SHP77 treated with DMSO at 0.1 percent for 48 hours (cell line): ENCODE measurements around the gene IVNS1ABP.
"Not testable (repeated sequence)": the region's sequence is repeated elsewhere in the genome, so short reads cannot be mapped to it uniquely, and the experiment has no call there.

Source experiments
- DNase-seq: peaks from one replicate; lab custom pipeline; 2025; lab: John Stamatoyannopoulos, UW

Gene IVNS1ABP

DNA sequence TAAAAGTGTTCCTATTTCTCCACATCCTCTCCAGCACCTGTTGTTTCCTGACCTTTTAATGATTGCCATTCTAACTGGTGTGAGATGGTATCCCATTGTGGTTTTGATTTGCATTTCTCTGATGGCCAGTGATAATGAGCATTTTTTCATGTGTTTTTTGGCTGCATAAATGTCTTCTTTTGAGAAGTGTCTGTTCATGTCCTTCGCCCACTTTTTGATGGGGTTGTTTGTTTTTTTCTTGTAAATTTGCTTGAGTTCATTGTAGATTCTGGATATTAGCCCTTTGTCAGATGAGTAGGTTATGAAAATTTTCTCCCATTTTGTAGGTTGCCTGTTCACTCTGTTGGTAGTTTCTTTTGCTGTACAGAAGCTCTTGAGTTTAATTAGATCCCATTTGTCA, 64.6 kb downstream of the IVNS1ABP start:
- not testable (repeated sequence) for DNase-seq

GRCh38 chr1:185251928-185252327, 65.1 kb downstream of the IVNS1ABP start:
- DNase-seq: not testable (repeated sequence)

DNA sequence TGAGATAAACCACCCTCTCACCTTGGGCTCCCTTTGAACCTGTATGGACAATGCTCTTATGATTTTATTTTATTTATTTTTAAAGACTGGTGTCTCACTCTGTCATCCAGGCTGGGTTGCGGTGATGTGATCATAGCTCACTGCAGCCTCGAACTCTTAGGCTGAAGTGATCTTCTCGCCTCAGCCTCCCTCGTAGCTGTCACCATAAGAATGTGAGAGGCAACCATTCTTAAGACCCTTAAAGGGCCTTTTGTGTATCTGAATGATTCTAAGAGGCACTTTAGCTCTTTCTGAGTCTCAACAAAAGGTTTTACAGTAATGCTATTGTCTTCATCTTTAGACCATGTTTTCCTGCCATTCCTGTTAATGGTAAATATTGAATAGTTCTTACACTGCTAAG, 67.0 kb downstream of the IVNS1ABP start:
- DNase-seq: no peak

GRCh38 chr1:185249563-185249962, 67.5 kb downstream of the IVNS1ABP start:
- DNase-seq: no peak
